H1 (cell line): Measurements from ENCODE around the gene CACNA1A. TPM values are rescaled to one million over a fixed set of nuclear protein-coding genes. Genes with fewer than 3 reads are reported as not detected.

ENCODE experiments used
- EP300 ChIP-seq, 2 experiments: IDR thresholded peaks; 1 replicate in 1 of 2; 2 replicates in 1 of 2; pipeline ENCODE4 v1.6.1; 2011 to 2012; ENCODE audit warnings: low read depth in 2 of 2, low read length in 2 of 2, mild to moderate bottlenecking in 2 of 2, borderline replicate concordance in 1 of 2, inconsistent platforms in 1 of 2, moderate library complexity in 1 of 2
- SIN3A ChIP-seq, 2 experiments: IDR thresholded peaks in 1 of 2; conservative IDR thresholded peaks in 1 of 2; 2 replicates each; pipeline ENCODE4 v1.6.1; 2011 to 2012; ENCODE audit warnings: low read length in 2 of 2, improper control_type of control experiment in 1 of 2, low read depth in 1 of 2, mild to moderate bottlenecking in 1 of 2
- TAF1 ChIP-seq: IDR thresholded peaks from 2 replicates; pipeline ENCODE4 v1.6.1; 2011; ENCODE audit warnings: mild to moderate bottlenecking, low read depth, low read length
- polyA plus RNA-seq, 7 experiments: library from polyadenylated mRNA; depleted of rRNA in 3 of 7; stranded (reverse) in 5 of 7; unstranded in 2 of 7; fragments of >200 nt in 5 of 7; fragments of 200-250 nt in 2 of 7; gene quantifications; 1 replicate in 5 of 7; 2 replicates in 1 of 7; 4 replicates in 1 of 7; pipeline versions ENCODE4 v1.2.1 to v1.2.3, GENCODE V29; 2011 to 2013; ENCODE audit warnings: missing spikeins in 2 of 7, mixed read lengths in 2 of 7
- total RNA-seq: library from RNA; stranded (reverse); fragmentation: NEBNext Ultra II Directional; extraction: Animal tissue kit (Norgen Biotek cat#: 25700); gene quantifications from 2 replicates; pipeline ENCODE4 v1.2.1, GENCODE V29; 2021

The CACNA1A gene
- total and polyA plus RNA-seq, 2 of the 8 experiments (the other 6 are each of a cell fraction or from before 2014, with no cell fraction given) = 10.7 to 25.3 TPM

DNA sequence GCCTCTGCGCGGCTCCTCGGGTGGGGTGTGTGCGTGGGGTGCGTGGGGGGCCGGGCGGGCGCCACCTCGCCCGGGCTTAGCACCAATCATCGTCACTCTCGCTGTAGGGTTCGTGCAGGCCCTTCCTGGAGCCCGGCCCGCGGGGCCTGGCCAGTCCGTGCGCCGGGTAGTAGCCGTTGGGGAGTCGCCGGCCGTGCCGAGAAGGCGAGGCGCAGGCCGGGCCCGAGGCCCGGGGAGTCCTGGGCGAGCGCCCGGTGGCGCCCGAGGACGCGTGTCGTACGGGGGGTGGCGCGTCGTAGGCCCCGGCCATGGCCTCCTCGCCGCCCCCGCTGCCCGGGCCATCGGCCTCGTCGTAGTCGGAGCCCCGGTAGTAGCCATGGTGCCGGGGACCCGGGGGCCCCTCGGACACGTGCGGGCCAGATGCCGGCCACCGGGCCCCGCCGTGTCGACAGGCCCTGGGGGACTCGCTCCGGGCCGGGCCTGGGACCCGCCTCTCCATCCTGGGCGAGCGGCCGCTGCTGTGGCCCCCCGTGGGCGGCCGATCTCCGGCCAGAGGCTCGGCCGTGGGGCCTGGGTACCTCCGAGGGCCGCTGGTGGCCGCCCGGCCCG is 298.9 kb downstream of the CACNA1A start (continued):
- TF ChIP-seq EP300 (IDR thresholded peaks at IDR 0.05; ENCODE audit: borderline replicate concordance in 1 of 2, low read depth in 2 of 2, low read length in 2 of 2) (no peak), SIN3A (conservative IDR thresholded peaks at IDR 0.05 in 1 of 2, IDR thresholded peaks at IDR 0.05 in 1 of 2; ENCODE audit: low read depth in 1 of 2, low read length in 2 of 2) (no peak), TAF1 (no peak)
